ENCODE measurements around the gene CYB5D1. TPM values are rescaled to one million over a fixed set of nuclear protein-coding genes. Genes with fewer than 3 reads are reported as not detected.
A peak's percentile ranks its signal among the peaks of the same experiment; 100 is the strongest.

CYB5D1 gene
- total RNA-seq, 4 donors from 2014 or later, result 12.0 to 18.7 (median 13.7) TPM

DNA sequence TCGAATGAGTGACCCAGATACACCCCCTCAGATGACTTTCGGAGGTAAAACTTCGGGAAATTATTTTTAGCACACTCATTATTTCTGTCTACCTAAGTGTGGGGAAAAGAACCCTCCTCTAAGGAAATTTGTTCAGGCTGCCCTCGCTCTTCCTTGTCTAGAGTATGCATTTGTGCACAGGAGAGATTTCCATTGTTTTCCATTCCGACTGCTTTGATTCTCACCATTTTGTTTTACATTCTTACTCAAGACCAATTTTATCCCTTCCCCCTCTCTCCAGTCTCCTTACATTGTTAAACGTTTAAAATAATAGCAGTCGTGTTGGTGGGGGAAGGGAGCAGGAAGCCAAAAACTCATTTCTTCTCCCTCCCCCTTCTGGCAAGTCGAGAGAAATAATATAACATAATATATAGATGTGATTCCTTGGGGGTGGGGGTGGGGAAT, 29.3 kb downstream of the CYB5D1 start:
- Histone ChIP-seq H3K27me3 (no peaks in the 10 kb centered on the region), H3K36me3 (peaks cover 0 to 15% of the 10 kb centered on the region in 2 donors), H3K9me3 (no peaks in the 10 kb centered on the region), H3K4me3 (peak overlapping the region; percentile 4 to 67), H3K4me1 (peaks cover 6 to 81% (median 43%) of the 10 kb centered on the region in 3 donors), H3K27ac (peak overlapping the region; percentile 59 to 97 (median 91))
- WGBS, 2 donors (ENCODE audit: low coverage in 1 of 2), result 4 to 6% methylated on average over 8 of the region's 8 CpGs
- TF ChIP-seq EP300 (IDR thresholded peaks at IDR 0.05) (no peak), POLR2AphosphoS5 (IDR thresholded peaks at IDR 0.05) (no peak), POLR2A (IDR thresholded peaks at IDR 0.05) (no peak), CTCF (IDR thresholded peaks at IDR 0.05) (no peak)
- ATAC-seq, result no peak

GRCh38 chr17:7887482-7888183, 29.8 kb downstream of the CYB5D1 start:
- Histone ChIP-seq H3K4me1 (peaks cover 6 to 75% (median 41%) of the 10 kb centered on the region in 3 donors), H3K9me3 (no peaks in the 10 kb centered on the region), H3K27me3 (no peaks in the 10 kb centered on the region), H3K36me3 (peaks cover 0 to 19% of the 10 kb centered on the region in 2 donors), H3K4me3 (peak overlapping the region; percentile 4 to 67), H3K27ac (peak overlapping the region; percentile 30 to 97 (median 91))
- peak; percentile 53 for TF ChIP-seq POLR2AphosphoS5 (IDR thresholded peaks at IDR 0.05)
- no peak for TF ChIP-seq EP300 (IDR thresholded peaks at IDR 0.05)
- TF ChIP-seq CTCF (IDR thresholded peaks at IDR 0.05), result no peak
- TF ChIP-seq POLR2A (IDR thresholded peaks at IDR 0.05), result peak; percentile 7 to 17
- WGBS, 2 donors (ENCODE audit: low coverage in 1 of 2), result 1 to 5% methylated on average over 3 to 21 of the region's 35 CpGs
- ATAC-seq, result peak; percentile 89

GRCh38 chr17:7888184-7888920, 30.5 kb downstream of the CYB5D1 start, which contains the start of gene CHD3:
Gene CHD3 (plus strand): TSS chr17:7888789. CDS start chr17:7889001, 212 bp downstream.
- Histone ChIP-seq H3K9me3 (no peaks in the 10 kb centered on the region), H3K4me3 (peak within 1 kb of the TSS; percentile 4 to 67), H3K4me1 (peaks cover 6 to 68% (median 39%) of the 10 kb centered on the region in 3 donors), H3K27ac (peak within 1 kb of the TSS; percentile 30 to 97 (median 91)), H3K36me3 (peaks cover 0 to 26% of the 10 kb centered on the region in 2 donors), H3K27me3 (no peaks in the 10 kb centered on the region)
- TF ChIP-seq POLR2A (IDR thresholded peaks at IDR 0.05), result peak in 1 of 2 donors; percentile 5
- TF ChIP-seq CTCF (IDR thresholded peaks at IDR 0.05), result no peak
- ATAC-seq, result peak; percentile 29
- 18 to 36% methylated on average over 1 to 12 of the region's 18 CpGs for WGBS, 2 donors (ENCODE audit: low coverage in 1 of 2)

DNA sequence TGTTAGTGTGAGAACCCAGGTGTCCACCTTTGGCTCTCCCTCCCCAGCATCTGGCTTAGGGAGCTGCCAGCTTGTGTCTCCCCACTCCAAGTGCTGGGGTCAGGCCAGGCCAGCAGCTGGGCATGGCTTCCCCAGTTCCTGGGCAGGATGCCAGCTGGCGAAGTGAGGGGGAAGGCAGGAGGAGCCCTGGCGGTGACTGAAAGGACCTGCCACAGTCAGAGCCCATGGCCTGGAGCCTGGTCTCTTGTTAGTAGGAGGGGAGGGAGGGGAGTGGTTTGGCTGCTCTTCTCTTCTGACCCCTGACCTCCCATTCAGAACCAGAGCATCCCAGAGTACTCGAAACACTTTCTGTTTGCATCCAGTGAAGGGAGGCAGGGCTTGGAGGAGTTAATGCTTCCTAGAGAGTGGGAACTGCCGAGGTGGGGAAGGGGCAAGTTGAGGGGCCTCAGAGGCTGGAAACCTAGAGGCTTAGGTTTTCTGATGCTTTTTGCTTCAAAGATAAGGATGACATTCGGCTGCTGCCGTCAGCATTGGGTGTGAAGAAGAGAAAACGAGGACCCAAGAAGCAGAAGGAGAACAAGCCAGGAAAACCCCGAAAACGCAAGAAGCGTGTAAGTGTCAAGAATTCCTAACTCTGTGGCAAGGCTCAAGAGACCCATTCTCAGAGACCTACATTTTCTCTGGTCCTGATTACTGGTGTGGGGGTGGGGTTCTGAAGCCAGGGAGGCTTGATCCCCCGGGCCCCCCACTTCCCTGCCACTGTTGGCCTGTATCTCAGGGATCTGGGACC, 31.6 kb downstream of the CYB5D1 start:
- Histone ChIP-seq H3K4me1 (peaks cover 6 to 59% (median 39%) of the 10 kb centered on the region in 3 donors), H3K4me3 (peak overlapping the region in 1 of 2 donors; percentile 26), H3K27ac (peak overlapping the region; percentile 30 to 97 (median 91)), H3K9me3 (no peaks in the 10 kb centered on the region), H3K36me3 (peaks cover 0 to 36% of the 10 kb centered on the region in 2 donors), H3K27me3 (no peaks in the 10 kb centered on the region)
- 12 to 17% methylated on average over 7 of the region's 11 CpGs for WGBS, 2 donors (ENCODE audit: low coverage in 1 of 2)
- ATAC-seq, result peak; percentile 79
- peak in 3 of 4 experiments; percentile 55 to 84 (median 79) for TF ChIP-seq CTCF (IDR thresholded peaks at IDR 0.05)
- peak; percentile 99 for TF ChIP-seq POLR2AphosphoS5 (IDR thresholded peaks at IDR 0.05)
- no peak for TF ChIP-seq POLR2A (IDR thresholded peaks at IDR 0.05)
- TF ChIP-seq EP300 (IDR thresholded peaks at IDR 0.05), result no peak

All from gastroesophageal sphincter (tissue), 4 donors.